ENCODE data around the gene KRT80.

KRT80 gene

GRCh38 chr12:52193532-52193931 is 1.7 kb upstream of the KRT80 start:
- no peak overlapping the region for H3K4me2 ChIP-seq
- H2AFZ ChIP-seq (ENCODE audit: low read depth), result no peak overlapping the region
- peaks cover 10% of the 10 kb centered on the region for H3K4me1 ChIP-seq (ENCODE audit: low read depth, poor library complexity, severe bottlenecking)

GRCh38 chr12:52190860-52191729 is 719 bp downstream of the KRT80 start:
- Histone ChIP-seq H3K4me2 (no peak overlapping the region), H3K79me2 (ENCODE audit: insufficient read depth, low read depth) (no peaks in the 10 kb centered on the region), H4K20me1 (ENCODE audit: insufficient read depth) (no peaks in the 10 kb centered on the region), H3K27ac (no peak overlapping the region), H3K36me3 (ENCODE audit: insufficient read depth) (no peaks in the 10 kb centered on the region), H3K27me3 (ENCODE audit: insufficient read depth, low read depth) (no peaks in the 10 kb centered on the region; the same call in 1 of the 2 replicates), H2AFZ (ENCODE audit: low read depth) (no peak overlapping the region), H3K9ac (no peak overlapping the region), H3K4me1 (ENCODE audit: low read depth, poor library complexity, severe bottlenecking) (peaks cover 10% of the 10 kb centered on the region), H3K4me3 (IDR thresholded peaks at IDR 0.05; ENCODE audit: insufficient read depth, low read depth, low read length) (no peak overlapping the region)
- TF ChIP-seq CTCF (conservative IDR thresholded peaks at IDR 0.05; ENCODE audit: low read depth, low read length), result no peak

More at GRCh38 chr12:52193532-52193931, 1.7 kb upstream of the KRT80 start:
- TF ChIP-seq CTCF (conservative IDR thresholded peaks at IDR 0.05; ENCODE audit: low read depth, low read length), result no peak
- no peaks in the 10 kb centered on the region for H3K36me3 ChIP-seq (ENCODE audit: insufficient read depth)
- H3K9ac ChIP-seq, result no peak overlapping the region
- no peaks in the 10 kb centered on the region for H3K79me2 ChIP-seq (ENCODE audit: insufficient read depth, low read depth)
- no peaks in the 10 kb centered on the region; the same call in 1 of the 2 replicates for H3K27me3 ChIP-seq (ENCODE audit: insufficient read depth, low read depth)
- H3K27ac ChIP-seq, result no peak overlapping the region
- no peak overlapping the region for H3K4me3 ChIP-seq (IDR thresholded peaks at IDR 0.05; ENCODE audit: insufficient read depth, low read depth, low read length)
- no peaks in the 10 kb centered on the region for H4K20me1 ChIP-seq (ENCODE audit: insufficient read depth)

GRCh38 chr12:52189376-52190174 is 2.2 kb downstream of the KRT80 start:
- H3K79me2 ChIP-seq (ENCODE audit: insufficient read depth, low read depth), result no peaks in the 10 kb centered on the region
- H3K4me2 ChIP-seq, result no peak overlapping the region
- no peaks in the 10 kb centered on the region for H3K27me3 ChIP-seq (ENCODE audit: insufficient read depth, low read depth)
- TF ChIP-seq CTCF (conservative IDR thresholded peaks at IDR 0.05; ENCODE audit: low read depth, low read length), result no peak
- no peaks in the 10 kb centered on the region for H3K36me3 ChIP-seq (ENCODE audit: insufficient read depth)
- H3K4me1 ChIP-seq (ENCODE audit: low read depth, poor library complexity, severe bottlenecking), result peaks cover 10% of the 10 kb centered on the region
- H3K4me3 ChIP-seq (IDR thresholded peaks at IDR 0.05; ENCODE audit: insufficient read depth, low read depth, low read length), result no peak overlapping the region
- H3K9ac ChIP-seq, result no peak overlapping the region
- H3K27ac ChIP-seq, result no peak overlapping the region
- no peaks in the 10 kb centered on the region for H4K20me1 ChIP-seq (ENCODE audit: insufficient read depth)
- H2AFZ ChIP-seq (ENCODE audit: low read depth), result no peak overlapping the region

- no peaks in the 10 kb centered on the region for H3K27me3 ChIP-seq (ENCODE audit: insufficient read depth, low read depth)
- H4K20me1 ChIP-seq (ENCODE audit: insufficient read depth), result no peaks in the 10 kb centered on the region
- no peak overlapping the region for H3K4me2 ChIP-seq
- H3K79me2 ChIP-seq (ENCODE audit: insufficient read depth, low read depth), result no peaks in the 10 kb centered on the region
- H3K27ac ChIP-seq, result no peak overlapping the region
- H3K4me3 ChIP-seq (IDR thresholded peaks at IDR 0.05; ENCODE audit: insufficient read depth, low read depth, low read length), result no peak overlapping the region
- no peak for TF ChIP-seq CTCF (conservative IDR thresholded peaks at IDR 0.05; ENCODE audit: low read depth, low read length)
- H3K4me1 ChIP-seq (ENCODE audit: low read depth, poor library complexity, severe bottlenecking), result peaks cover 10% of the 10 kb centered on the region
- H2AFZ ChIP-seq (ENCODE audit: low read depth), result no peak overlapping the region
- H3K9ac ChIP-seq, result no peak overlapping the region
- H3K36me3 ChIP-seq (ENCODE audit: insufficient read depth), result no peaks in the 10 kb centered on the region
These were observed 3.2 kb downstream of the KRT80 start for GRCh38 chr12:52188658-52189057.

Data from KMS-11 (cell line).